ENCODE data around the gene SLC25A27.

SLC25A27 gene

DNA sequence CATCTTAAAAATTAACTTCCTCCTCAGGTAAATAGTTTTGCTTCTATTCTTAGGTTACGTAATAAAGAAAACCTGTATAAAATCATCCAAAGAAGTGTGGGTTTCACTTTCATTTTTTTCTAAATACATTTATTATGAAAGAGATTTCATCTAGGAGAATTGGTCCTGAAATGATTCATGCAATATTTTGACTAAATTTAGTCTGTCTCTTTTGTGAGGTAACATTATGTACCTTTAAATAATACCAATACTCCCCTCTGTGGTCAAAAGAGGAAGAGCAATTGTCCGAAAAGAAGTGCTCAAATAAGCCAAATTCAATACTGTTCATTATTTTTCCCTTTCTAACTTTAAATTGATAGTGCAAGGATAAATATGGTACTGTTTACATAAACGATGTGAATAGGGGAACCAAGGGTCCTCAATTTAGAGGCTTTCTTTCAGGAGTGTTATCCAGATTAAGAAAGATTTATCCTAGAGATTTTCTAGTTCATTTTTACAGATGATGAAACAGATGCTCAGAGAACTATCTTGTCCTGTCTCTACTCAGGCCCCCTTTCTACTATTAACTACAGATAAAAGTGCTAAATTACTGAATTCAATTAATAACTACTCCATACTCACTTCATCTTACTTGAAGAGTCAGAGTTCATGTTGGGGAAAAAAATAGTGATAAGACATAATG is 26.4 kb upstream of the SLC25A27 start:
- H3K79me2 ChIP-seq (ENCODE audit: insufficient read depth, low read length), result peaks cover 9% of the 10 kb centered on the region; the same call in 1 of the 2 replicates
- H4K20me1 ChIP-seq (ENCODE audit: low read depth, low read length), result no peaks in the 10 kb centered on the region
- H3K4me2 ChIP-seq (ENCODE audit: low read depth, low read length, poor library complexity, severe bottlenecking), result peak overlapping the region; percentile 98

DNA sequence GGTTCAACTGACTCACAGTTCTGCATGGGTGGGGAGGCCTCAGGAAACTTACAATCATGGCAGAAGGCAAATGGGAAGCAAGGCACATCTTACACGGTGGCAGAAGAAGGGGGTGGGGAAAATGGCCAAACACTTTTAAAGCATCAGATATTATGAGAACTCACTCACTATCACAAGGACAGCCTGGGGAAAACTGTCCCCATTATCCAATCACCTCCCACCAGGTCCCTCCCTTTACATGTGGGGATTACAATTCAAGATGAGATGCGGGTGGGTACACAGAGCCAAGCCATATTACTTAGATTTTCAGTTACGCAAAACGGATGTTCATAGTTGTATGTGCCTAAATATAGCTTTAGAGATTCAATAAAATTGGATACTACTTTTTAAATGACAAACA is 25.8 kb upstream of the SLC25A27 start:
- Histone ChIP-seq H2AFZ (ENCODE audit: low read depth, low read length, severe bottlenecking) (peak overlapping the region; percentile 62), H3K9me3 (ENCODE audit: insufficient read depth, low read length) (no peaks in the 10 kb centered on the region), H3K27me3 (ENCODE audit: low read length) (no peaks in the 10 kb centered on the region), H3K9ac (ENCODE audit: low read length) (peak overlapping the region; percentile 53), H3K4me2 (ENCODE audit: low read depth, low read length, poor library complexity, severe bottlenecking) (peak overlapping the region; percentile 98), H3K4me3 (ENCODE audit: insufficient read depth, low read length, poor library complexity, severe bottlenecking) (peak overlapping the region; percentile 44), H3K79me2 (ENCODE audit: insufficient read depth, low read length) (peaks cover 9% of the 10 kb centered on the region; the same call in 1 of the 2 replicates), H3K27ac (ENCODE audit: low read depth, low read length) (peak overlapping the region; percentile 96), H4K20me1 (ENCODE audit: low read depth, low read length) (no peaks in the 10 kb centered on the region), H3K36me3 (ENCODE audit: low read length) (peaks cover 58% of the 10 kb centered on the region), H3F3A (ENCODE audit: insufficient read depth) (peaks cover 49% of the 10 kb centered on the region), H3K9me2 (replicated peaks; ENCODE audit: insufficient read depth, low read length) (no peaks in the 10 kb centered on the region)
- TF ChIP-seq, protein P1, sequence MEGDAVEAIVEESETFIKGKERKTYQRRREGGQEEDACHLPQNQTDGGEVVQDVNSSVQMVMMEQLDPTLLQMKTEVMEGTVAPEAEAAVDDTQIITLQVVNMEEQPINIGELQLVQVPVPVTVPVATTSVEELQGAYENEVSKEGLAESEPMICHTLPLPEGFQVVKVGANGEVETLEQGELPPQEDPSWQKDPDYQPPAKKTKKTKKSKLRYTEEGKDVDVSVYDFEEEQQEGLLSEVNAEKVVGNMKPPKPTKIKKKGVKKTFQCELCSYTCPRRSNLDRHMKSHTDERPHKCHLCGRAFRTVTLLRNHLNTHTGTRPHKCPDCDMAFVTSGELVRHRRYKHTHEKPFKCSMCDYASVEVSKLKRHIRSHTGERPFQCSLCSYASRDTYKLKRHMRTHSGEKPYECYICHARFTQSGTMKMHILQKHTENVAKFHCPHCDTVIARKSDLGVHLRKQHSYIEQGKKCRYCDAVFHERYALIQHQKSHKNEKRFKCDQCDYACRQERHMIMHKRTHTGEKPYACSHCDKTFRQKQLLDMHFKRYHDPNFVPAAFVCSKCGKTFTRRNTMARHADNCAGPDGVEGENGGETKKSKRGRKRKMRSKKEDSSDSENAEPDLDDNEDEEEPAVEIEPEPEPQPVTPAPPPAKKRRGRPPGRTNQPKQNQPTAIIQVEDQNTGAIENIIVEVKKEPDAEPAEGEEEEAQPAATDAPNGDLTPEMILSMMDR (IDR thresholded peaks at IDR 0.05; ENCODE audit: insufficient read depth, low read length, poor library complexity, severe bottlenecking), result no peak
- no peak for TF ChIP-seq EZH2phosphoT487 (conservative IDR thresholded peaks at IDR 0.05; ENCODE audit: low read length)

More for the DNA sequence above, 26.4 kb upstream of the SLC25A27 start:
- H3K9ac ChIP-seq (ENCODE audit: low read length), result peak overlapping the region; percentile 53
- H3K27ac ChIP-seq (ENCODE audit: low read depth, low read length), result peak overlapping the region; percentile 96
- peak overlapping the region; percentile 44 for H3K4me3 ChIP-seq (ENCODE audit: insufficient read depth, low read length, poor library complexity, severe bottlenecking)
- peaks cover 43% of the 10 kb centered on the region for H3F3A ChIP-seq (ENCODE audit: insufficient read depth)
- H3K9me3 ChIP-seq (ENCODE audit: insufficient read depth, low read length), result no peaks in the 10 kb centered on the region
- H3K27me3 ChIP-seq (ENCODE audit: low read length), result no peaks in the 10 kb centered on the region
- TF ChIP-seq, protein P1 (IDR thresholded peaks at IDR 0.05; ENCODE audit: insufficient read depth, low read length, poor library complexity, severe bottlenecking), result peak; percentile 73
- TF ChIP-seq EZH2phosphoT487 (conservative IDR thresholded peaks at IDR 0.05; ENCODE audit: low read length), result no peak
- H3K9me2 ChIP-seq (replicated peaks; ENCODE audit: insufficient read depth, low read length), result no peaks in the 10 kb centered on the region
- H2AFZ ChIP-seq (ENCODE audit: low read depth, low read length, severe bottlenecking), result peak overlapping the region; percentile 62
- peaks cover 62% of the 10 kb centered on the region for H3K36me3 ChIP-seq (ENCODE audit: low read length)

DNA sequence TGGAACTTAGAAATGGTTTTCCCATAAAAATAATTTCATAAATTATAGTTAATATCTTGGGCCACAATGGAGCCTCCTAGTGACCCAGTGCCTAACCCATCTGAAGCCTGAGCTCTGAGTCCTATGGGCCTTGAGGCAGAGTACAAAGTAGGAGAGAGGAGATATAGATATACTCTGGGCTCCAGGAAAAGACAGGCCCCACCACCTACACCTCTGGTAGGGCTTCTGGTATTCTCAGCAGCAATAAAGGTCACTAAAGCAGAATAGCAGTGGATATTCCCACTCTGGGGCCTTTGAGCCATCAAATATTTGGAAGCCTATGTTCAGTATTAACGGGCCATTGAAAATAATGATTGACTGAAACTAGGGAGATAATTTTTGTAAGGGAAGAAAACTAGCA is 24.3 kb upstream of the SLC25A27 start:
- Histone ChIP-seq H2AFZ (ENCODE audit: low read depth, low read length, severe bottlenecking) (no peak overlapping the region), H4K20me1 (ENCODE audit: low read depth, low read length) (no peaks in the 10 kb centered on the region), H3K79me2 (ENCODE audit: insufficient read depth, low read length) (peaks cover 9% of the 10 kb centered on the region; the same call in 1 of the 2 replicates), H3F3A (ENCODE audit: insufficient read depth) (peaks cover 60% of the 10 kb centered on the region), H3K36me3 (ENCODE audit: low read length) (peaks cover 50% of the 10 kb centered on the region), H3K9ac (ENCODE audit: low read length) (peak overlapping the region; percentile 38; the same call in 1 of the 2 replicates), H3K4me2 (ENCODE audit: low read depth, low read length, poor library complexity, severe bottlenecking) (peak overlapping the region; percentile 69), H3K4me3 (ENCODE audit: insufficient read depth, low read length, poor library complexity, severe bottlenecking) (peak overlapping the region; percentile 39), H3K9me3 (ENCODE audit: insufficient read depth, low read length) (no peaks in the 10 kb centered on the region), H3K27me3 (ENCODE audit: low read length) (no peaks in the 10 kb centered on the region), H3K27ac (ENCODE audit: low read depth, low read length) (peak overlapping the region; percentile 96), H3K9me2 (replicated peaks; ENCODE audit: insufficient read depth, low read length) (no peaks in the 10 kb centered on the region)
- TF ChIP-seq, protein P1 (IDR thresholded peaks at IDR 0.05; ENCODE audit: insufficient read depth, low read length, poor library complexity, severe bottlenecking), result no peak
- no peak for TF ChIP-seq EZH2phosphoT487 (conservative IDR thresholded peaks at IDR 0.05; ENCODE audit: low read length)

Measured in SU-DHL-6 (cell line).